SJCRH30 (cell line): ENCODE measurements around the gene SHB. TPM values are rescaled to one million over a fixed set of nuclear protein-coding genes. Genes with fewer than 3 reads are reported as not detected.

Source experiments
- DNase-seq, 2 experiments: peaks; one replicate each; pipeline ENCODE4 v3.0.0-alpha.2; 2015 to 2020
- H3K27ac ChIP-seq: fragments of 250-450 bp; sonication (Bioruptor Pico); 2 replicates; pipeline ENCODE4 v1.5.1; 2020; ENCODE audit warnings: mild to moderate bottlenecking, moderate library complexity
- H3K27me3 ChIP-seq: fragments of 250-450 bp; sonication (Bioruptor Pico); 2 replicates; pipeline ENCODE4 v1.5.1; 2020; ENCODE audit warnings: mild to moderate bottlenecking, moderate library complexity
- H3K36me3 ChIP-seq: fragments of 250-450 bp; sonication (Bioruptor Pico); 2 replicates; pipeline ENCODE4 v1.5.1; 2020; ENCODE audit warnings: mild to moderate bottlenecking, moderate library complexity
- H3K4me1 ChIP-seq: fragments of 250-450 bp; sonication (Bioruptor Pico); 2 replicates; pipeline ENCODE4 v1.5.1; 2020; ENCODE audit warnings: mild to moderate bottlenecking, moderate library complexity
- H3K4me3 ChIP-seq: fragments of 250-450 bp; sonication (Bioruptor Pico); 2 replicates; pipeline ENCODE4 v1.5.1; 2020; ENCODE audit warnings: mild to moderate bottlenecking, moderate library complexity
- H3K9me3 ChIP-seq: fragments of 250-450 bp; sonication (Bioruptor Pico); replicated peaks from 2 replicates; pipeline ENCODE4 v1.5.1; 2020; ENCODE audit warnings: mild to moderate bottlenecking, moderate library complexity
- total RNA-seq: library from RNA; depleted of rRNA; stranded (reverse); fragments of >200 nt; shearing (Covaris generic); gene quantifications from 2 replicates; pipeline ENCODE4 v1.2.3, GENCODE V29; 2014

The SHB gene
- total RNA-seq, 1 experiment from 2014 or later = 14.9 TPM

- Histone ChIP-seq H3K4me1 (peaks cover 49% of the 10 kb centered on the region), H3K9me3 (no peaks in the 10 kb centered on the region), H3K27ac (no peak overlapping the region; the same call in 1 of the 2 replicates), H3K27me3 (no peaks in the 10 kb centered on the region), H3K36me3 (peaks cover 16% of the 10 kb centered on the region), H3K4me3 (no peak overlapping the region)
- DNase-seq = no peak
These were observed 7.6 kb downstream of the SHB start for GRCh38 chr9:38061326-38061977.

GRCh38 chr9:38060681-38061080 lies 8.3 kb downstream of the SHB start:
- Histone ChIP-seq H3K9me3 (no peaks in the 10 kb centered on the region), H3K4me1 (peaks cover 49% of the 10 kb centered on the region), H3K4me3 (no peak overlapping the region), H3K36me3 (peaks cover 16% of the 10 kb centered on the region), H3K27me3 (no peaks in the 10 kb centered on the region), H3K27ac (no peak overlapping the region)
- no peak for DNase-seq

GRCh38 chr9:38059233-38059936 lies 9.6 kb downstream of the SHB start:
- H3K4me1 ChIP-seq = peaks cover 49% of the 10 kb centered on the region

GRCh38 chr9:38058452-38059232 lies 10.4 kb downstream of the SHB start:
- Histone ChIP-seq H3K27me3 (no peaks in the 10 kb centered on the region), H3K36me3 (peaks cover 16% of the 10 kb centered on the region), H3K4me1 (peaks cover 43% of the 10 kb centered on the region), H3K9me3 (no peaks in the 10 kb centered on the region), H3K4me3 (no peak overlapping the region), H3K27ac (no peak overlapping the region)
- peak; percentile 40 to 51 for DNase-seq

More at GRCh38 chr9:38059233-38059936, 9.6 kb downstream of the SHB start:
- no peaks in the 10 kb centered on the region for H3K27me3 ChIP-seq
- no peak overlapping the region for H3K27ac ChIP-seq
- DNase-seq = no peak
- H3K4me3 ChIP-seq = no peak overlapping the region
- no peaks in the 10 kb centered on the region for H3K9me3 ChIP-seq
- peaks cover 16% of the 10 kb centered on the region for H3K36me3 ChIP-seq

- Histone ChIP-seq H3K27me3 (no peaks in the 10 kb centered on the region), H3K27ac (peak overlapping the region; percentile 10; the same call in 1 of the 2 replicates), H3K36me3 (peaks cover 16% of the 10 kb centered on the region), H3K4me3 (no peak overlapping the region), H3K9me3 (no peaks in the 10 kb centered on the region), H3K4me1 (peaks cover 36% of the 10 kb centered on the region)
- DNase-seq = no peak
These were observed 11.4 kb downstream of the SHB start for GRCh38 chr9:38057416-38058195.

- no peaks in the 10 kb centered on the region for H3K9me3 ChIP-seq
- H3K27ac ChIP-seq = no peak overlapping the region
- no peak for DNase-seq
- peaks cover 22% of the 10 kb centered on the region for H3K4me1 ChIP-seq
- H3K27me3 ChIP-seq = no peaks in the 10 kb centered on the region
- peaks cover 5% of the 10 kb centered on the region; the same call in 1 of the 2 replicates for H3K36me3 ChIP-seq
- H3K4me3 ChIP-seq = no peak overlapping the region
These were observed 14.4 kb downstream of the SHB start for GRCh38 chr9:38054653-38055052.

- no peak overlapping the region for H3K4me3 ChIP-seq
- H3K36me3 ChIP-seq = 0 out of 2 replicates have a peak, but pooled peaks cover 2% of the 10 kb centered on the region
- no peak for DNase-seq
- H3K9me3 ChIP-seq = no peaks in the 10 kb centered on the region
- peaks cover 17% of the 10 kb centered on the region for H3K4me1 ChIP-seq
- no peak overlapping the region for H3K27ac ChIP-seq
- no peaks in the 10 kb centered on the region for H3K27me3 ChIP-seq
These were observed 15.1 kb downstream of the SHB start for GRCh38 chr9:38053697-38054461.

GRCh38 chr9:38051780-38052546 lies 17.1 kb downstream of the SHB start:
- H3K9me3 ChIP-seq = no peaks in the 10 kb centered on the region
- no peaks in the 10 kb centered on the region for H3K27me3 ChIP-seq
- H3K4me1 ChIP-seq = peaks cover 15% of the 10 kb centered on the region
- H3K27ac ChIP-seq = no peak overlapping the region
- no peak for DNase-seq
- 0 out of 2 replicates have a peak, but pooled peaks cover 2% of the 10 kb centered on the region for H3K36me3 ChIP-seq
- H3K4me3 ChIP-seq = no peak overlapping the region

GRCh38 chr9:38048316-38048969 lies 20.6 kb downstream of the SHB start:
- Histone ChIP-seq H3K27ac (peak overlapping the region; percentile 81), H3K4me3 (no peak overlapping the region), H3K9me3 (no peaks in the 10 kb centered on the region), H3K27me3 (no peaks in the 10 kb centered on the region), H3K36me3 (no peaks in the 10 kb centered on the region), H3K4me1 (peaks cover 30% of the 10 kb centered on the region)
- no peak for DNase-seq

GRCh38 chr9:38047301-38048251 lies 21.5 kb downstream of the SHB start:
- Histone ChIP-seq H3K4me1 (peaks cover 30% of the 10 kb centered on the region), H3K4me3 (peak overlapping the region; percentile 23), H3K27me3 (no peaks in the 10 kb centered on the region), H3K36me3 (no peaks in the 10 kb centered on the region), H3K9me3 (no peaks in the 10 kb centered on the region), H3K27ac (peak overlapping the region; percentile 81)
- DNase-seq = peak; percentile 76 to 79

- Histone ChIP-seq H3K9me3 (no peaks in the 10 kb centered on the region), H3K4me1 (peaks cover 30% of the 10 kb centered on the region), H3K4me3 (no peak overlapping the region), H3K36me3 (no peaks in the 10 kb centered on the region), H3K27ac (peak overlapping the region; percentile 81), H3K27me3 (no peaks in the 10 kb centered on the region)
- DNase-seq = no peak
These were observed 22.2 kb downstream of the SHB start for GRCh38 chr9:38046661-38047300.
